GM23338 (cell line): ENCODE results near the gene PABPN1.

ENCODE experiments used
- CREB1 ChIP-seq: fragments of 250-450 bp; sonication (Bioruptor Pico); IDR thresholded peaks from 2 replicates; pipeline ENCODE4 v1.5.0; 2020; ENCODE audit warnings: low read depth, mild to moderate bottlenecking, moderate library complexity
- EZH2 ChIP-seq: fragments of 200-600 bp; sonication (generic); IDR thresholded peaks from one replicate; pipeline ENCODE4 v1.8.0; 2017; ENCODE audit warnings: antibody characterized with exemption, mild to moderate bottlenecking, low read depth; ENCODE audit not compliant: unreplicated experiment
- EZH2phosphoT487 ChIP-seq: fragments of 200-600 bp; sonication (generic); IDR thresholded peaks from one replicate; pipeline ENCODE4 v1.8.1; 2018; ENCODE audit warnings: antibody characterized with exemption; ENCODE audit not compliant: unreplicated experiment
- JUNB ChIP-seq: IDR thresholded peaks from one replicate; pipeline ENCODE4 v1.6.1; 2016; ENCODE audit warnings: antibody characterized with exemption; ENCODE audit not compliant: unreplicated experiment
- NANOG ChIP-seq: IDR thresholded peaks from 2 replicates; pipeline ENCODE4 v1.6.1; 2016; ENCODE audit warnings: antibody characterized with exemption, borderline replicate concordance
- POLR2AphosphoS5 ChIP-seq: IDR thresholded peaks from 2 replicates; pipeline ENCODE4 v1.6.1; 2016; ENCODE audit warnings: antibody characterized with exemption, low read depth
- STAT1 ChIP-seq: IDR thresholded peaks from one replicate; pipeline ENCODE4 v1.6.1; 2016; ENCODE audit warnings: antibody characterized with exemption; ENCODE audit not compliant: unreplicated experiment
- TF ChIP-seq, protein P1 (sequence below): IDR thresholded peaks from one replicate; pipeline ENCODE4 v1.6.1; 2018; ENCODE audit warnings: antibody characterized with exemption; ENCODE audit not compliant: unreplicated experiment
- TF ChIP-seq, protein P2 (sequence below), 2 experiments: fragments of 200-600 bp in 1 of 2; sonication (generic) in 1 of 2; conservative IDR thresholded peaks; 2 replicates each; pipeline versions ENCODE4 v1.5.1 to v1.6.1; 2016 to 2017; ENCODE audit warnings: antibody characterized with exemption in 2 of 2, low read depth in 2 of 2, mild to moderate bottlenecking in 2 of 2, moderate library complexity in 1 of 2
- TF ChIP-seq, protein P3 (sequence below): fragments of 250-450 bp; sonication (Bioruptor Pico); IDR thresholded peaks from 2 replicates; pipeline ENCODE4 v1.5.0; 2020; ENCODE audit warnings: mild to moderate bottlenecking, moderate library complexity

DNA sequence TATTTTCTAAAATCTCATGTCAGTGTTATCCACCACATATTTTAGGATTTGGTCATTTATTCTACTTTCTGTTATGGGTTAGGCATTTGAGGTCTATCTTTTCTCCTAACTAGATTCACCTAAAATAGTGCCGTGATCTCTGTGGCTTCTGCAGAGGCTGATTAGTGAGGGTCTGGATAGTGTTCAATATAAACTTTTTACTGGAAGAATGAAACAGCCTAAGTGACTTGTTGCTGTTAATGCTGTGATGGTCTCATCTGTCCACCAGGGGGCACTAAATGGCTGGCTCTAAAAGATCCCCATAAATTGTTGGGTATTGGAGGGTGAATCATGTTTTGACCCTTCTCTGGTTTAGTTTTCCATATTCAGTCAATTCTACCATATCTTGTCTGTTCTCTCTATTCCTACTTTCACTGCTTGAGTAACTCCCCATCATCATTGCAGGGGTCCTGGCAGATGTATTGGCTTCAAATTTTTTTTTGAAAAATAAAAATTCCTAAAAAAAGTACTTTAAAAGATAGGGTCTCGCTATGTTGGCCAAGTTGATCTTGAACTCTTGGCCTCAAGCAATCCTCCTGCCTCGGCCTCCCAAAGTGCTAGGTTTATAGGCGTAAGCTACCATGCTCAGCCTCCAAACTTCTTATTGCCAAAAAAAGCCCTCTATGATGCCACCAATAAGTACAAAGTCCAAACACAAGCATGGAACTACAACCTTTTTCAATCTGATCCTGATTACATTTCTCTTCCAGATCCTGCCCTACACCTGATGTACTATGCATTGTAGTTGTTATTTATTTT is 6.9 kb downstream of the PABPN1 start:
- TF ChIP-seq, protein P1, sequence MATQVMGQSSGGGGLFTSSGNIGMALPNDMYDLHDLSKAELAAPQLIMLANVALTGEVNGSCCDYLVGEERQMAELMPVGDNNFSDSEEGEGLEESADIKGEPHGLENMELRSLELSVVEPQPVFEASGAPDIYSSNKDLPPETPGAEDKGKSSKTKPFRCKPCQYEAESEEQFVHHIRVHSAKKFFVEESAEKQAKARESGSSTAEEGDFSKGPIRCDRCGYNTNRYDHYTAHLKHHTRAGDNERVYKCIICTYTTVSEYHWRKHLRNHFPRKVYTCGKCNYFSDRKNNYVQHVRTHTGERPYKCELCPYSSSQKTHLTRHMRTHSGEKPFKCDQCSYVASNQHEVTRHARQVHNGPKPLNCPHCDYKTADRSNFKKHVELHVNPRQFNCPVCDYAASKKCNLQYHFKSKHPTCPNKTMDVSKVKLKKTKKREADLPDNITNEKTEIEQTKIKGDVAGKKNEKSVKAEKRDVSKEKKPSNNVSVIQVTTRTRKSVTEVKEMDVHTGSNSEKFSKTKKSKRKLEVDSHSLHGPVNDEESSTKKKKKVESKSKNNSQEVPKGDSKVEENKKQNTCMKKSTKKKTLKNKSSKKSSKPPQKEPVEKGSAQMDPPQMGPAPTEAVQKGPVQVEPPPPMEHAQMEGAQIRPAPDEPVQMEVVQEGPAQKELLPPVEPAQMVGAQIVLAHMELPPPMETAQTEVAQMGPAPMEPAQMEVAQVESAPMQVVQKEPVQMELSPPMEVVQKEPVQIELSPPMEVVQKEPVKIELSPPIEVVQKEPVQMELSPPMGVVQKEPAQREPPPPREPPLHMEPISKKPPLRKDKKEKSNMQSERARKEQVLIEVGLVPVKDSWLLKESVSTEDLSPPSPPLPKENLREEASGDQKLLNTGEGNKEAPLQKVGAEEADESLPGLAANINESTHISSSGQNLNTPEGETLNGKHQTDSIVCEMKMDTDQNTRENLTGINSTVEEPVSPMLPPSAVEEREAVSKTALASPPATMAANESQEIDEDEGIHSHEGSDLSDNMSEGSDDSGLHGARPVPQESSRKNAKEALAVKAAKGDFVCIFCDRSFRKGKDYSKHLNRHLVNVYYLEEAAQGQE, result no peak
- TF ChIP-seq, protein P2, sequence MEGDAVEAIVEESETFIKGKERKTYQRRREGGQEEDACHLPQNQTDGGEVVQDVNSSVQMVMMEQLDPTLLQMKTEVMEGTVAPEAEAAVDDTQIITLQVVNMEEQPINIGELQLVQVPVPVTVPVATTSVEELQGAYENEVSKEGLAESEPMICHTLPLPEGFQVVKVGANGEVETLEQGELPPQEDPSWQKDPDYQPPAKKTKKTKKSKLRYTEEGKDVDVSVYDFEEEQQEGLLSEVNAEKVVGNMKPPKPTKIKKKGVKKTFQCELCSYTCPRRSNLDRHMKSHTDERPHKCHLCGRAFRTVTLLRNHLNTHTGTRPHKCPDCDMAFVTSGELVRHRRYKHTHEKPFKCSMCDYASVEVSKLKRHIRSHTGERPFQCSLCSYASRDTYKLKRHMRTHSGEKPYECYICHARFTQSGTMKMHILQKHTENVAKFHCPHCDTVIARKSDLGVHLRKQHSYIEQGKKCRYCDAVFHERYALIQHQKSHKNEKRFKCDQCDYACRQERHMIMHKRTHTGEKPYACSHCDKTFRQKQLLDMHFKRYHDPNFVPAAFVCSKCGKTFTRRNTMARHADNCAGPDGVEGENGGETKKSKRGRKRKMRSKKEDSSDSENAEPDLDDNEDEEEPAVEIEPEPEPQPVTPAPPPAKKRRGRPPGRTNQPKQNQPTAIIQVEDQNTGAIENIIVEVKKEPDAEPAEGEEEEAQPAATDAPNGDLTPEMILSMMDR (conservative IDR thresholded peaks at IDR 0.05; ENCODE audit: low read depth in 2 of 2), result peak; percentile 90 to 97
- TF ChIP-seq EZH2, result no peak
- no peak for TF ChIP-seq NANOG
- no peak for TF ChIP-seq EZH2phosphoT487
- TF ChIP-seq, protein P3, sequence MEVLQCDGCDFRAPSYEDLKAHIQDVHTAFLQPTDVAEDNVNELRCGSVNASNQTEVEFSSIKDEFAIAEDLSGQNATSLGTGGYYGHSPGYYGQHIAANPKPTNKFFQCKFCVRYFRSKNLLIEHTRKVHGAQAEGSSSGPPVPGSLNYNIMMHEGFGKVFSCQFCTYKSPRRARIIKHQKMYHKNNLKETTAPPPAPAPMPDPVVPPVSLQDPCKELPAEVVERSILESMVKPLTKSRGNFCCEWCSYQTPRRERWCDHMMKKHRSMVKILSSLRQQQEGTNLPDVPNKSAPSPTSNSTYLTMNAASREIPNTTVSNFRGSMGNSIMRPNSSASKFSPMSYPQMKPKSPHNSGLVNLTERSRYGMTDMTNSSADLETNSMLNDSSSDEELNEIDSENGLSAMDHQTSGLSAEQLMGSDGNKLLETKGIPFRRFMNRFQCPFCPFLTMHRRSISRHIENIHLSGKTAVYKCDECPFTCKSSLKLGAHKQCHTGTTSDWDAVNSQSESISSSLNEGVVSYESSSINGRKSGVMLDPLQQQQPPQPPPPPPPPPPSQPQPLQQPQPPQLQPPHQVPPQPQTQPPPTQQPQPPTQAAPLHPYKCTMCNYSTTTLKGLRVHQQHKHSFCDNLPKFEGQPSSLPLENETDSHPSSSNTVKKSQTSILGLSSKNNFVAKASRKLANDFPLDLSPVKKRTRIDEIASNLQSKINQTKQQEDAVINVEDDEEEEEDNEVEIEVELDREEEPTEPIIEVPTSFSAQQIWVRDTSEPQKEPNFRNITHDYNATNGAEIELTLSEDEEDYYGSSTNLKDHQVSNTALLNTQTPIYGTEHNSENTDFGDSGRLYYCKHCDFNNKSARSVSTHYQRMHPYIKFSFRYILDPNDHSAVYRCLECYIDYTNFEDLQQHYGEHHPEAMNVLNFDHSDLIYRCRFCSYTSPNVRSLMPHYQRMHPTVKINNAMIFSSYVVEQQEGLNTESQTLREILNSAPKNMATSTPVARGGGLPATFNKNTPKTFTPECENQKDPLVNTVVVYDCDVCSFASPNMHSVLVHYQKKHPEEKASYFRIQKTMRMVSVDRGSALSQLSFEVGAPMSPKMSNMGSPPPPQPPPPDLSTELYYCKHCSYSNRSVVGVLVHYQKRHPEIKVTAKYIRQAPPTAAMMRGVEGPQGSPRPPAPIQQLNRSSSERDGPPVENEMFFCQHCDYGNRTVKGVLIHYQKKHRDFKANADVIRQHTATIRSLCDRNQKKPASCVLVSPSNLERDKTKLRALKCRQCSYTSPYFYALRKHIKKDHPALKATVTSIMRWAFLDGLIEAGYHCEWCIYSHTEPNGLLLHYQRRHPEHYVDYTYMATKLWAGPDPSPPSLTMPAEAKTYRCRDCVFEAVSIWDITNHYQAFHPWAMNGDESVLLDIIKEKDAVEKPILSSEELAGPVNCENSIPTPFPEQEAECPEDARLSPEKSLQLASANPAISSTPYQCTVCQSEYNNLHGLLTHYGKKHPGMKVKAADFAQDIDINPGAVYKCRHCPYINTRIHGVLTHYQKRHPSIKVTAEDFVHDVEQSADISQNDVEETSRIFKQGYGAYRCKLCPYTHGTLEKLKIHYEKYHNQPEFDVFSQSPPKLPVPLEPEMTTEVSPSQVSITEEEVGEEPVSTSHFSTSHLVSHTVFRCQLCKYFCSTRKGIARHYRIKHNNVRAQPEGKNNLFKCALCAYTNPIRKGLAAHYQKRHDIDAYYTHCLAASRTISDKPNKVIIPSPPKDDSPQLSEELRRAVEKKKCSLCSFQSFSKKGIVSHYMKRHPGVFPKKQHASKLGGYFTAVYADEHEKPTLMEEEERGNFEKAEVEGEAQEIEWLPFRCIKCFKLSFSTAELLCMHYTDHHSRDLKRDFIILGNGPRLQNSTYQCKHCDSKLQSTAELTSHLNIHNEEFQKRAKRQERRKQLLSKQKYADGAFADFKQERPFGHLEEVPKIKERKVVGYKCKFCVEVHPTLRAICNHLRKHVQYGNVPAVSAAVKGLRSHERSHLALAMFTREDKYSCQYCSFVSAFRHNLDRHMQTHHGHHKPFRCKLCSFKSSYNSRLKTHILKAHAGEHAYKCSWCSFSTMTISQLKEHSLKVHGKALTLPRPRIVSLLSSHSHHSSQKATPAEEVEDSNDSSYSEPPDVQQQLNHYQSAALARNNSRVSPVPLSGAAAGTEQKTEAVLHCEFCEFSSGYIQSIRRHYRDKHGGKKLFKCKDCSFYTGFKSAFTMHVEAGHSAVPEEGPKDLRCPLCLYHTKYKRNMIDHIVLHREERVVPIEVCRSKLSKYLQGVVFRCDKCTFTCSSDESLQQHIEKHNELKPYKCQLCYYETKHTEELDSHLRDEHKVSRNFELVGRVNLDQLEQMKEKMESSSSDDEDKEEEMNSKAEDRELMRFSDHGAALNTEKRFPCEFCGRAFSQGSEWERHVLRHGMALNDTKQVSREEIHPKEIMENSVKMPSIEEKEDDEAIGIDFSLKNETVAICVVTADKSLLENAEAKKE (CRISPR knock-in tag), result no peak
- TF ChIP-seq POLR2AphosphoS5, result no peak
- TF ChIP-seq JUNB, result no peak
- TF ChIP-seq CREB1, result no peak
- TF ChIP-seq STAT1, result no peak
